Lower leg skin (tissue), 3 donors: ENCODE results near the gene BTBD18.

Experiments
- CTCF ChIP-seq, 3 donors: fragments of 450-650 bp; IDR thresholded peaks; one replicate each; pipeline ENCODE4 v1.5.1; 2016; ENCODE audit warnings: antibody characterized with exemption in 3 of 3, mild to moderate bottlenecking in 3 of 3, moderate library complexity in 2 of 3
- POLR2A ChIP-seq, 2 donors: fragments of 450-650 bp; IDR thresholded peaks; one replicate each; pipeline ENCODE4 v1.6.1; 2016 to 2017; ENCODE audit warnings: antibody characterized with exemption in 2 of 2, mild to moderate bottlenecking in 1 of 2, moderate library complexity in 1 of 2

- no peak for TF ChIP-seq CTCF (IDR thresholded peaks at IDR 0.05)
- no peak for TF ChIP-seq POLR2A (IDR thresholded peaks at IDR 0.05)
Observed at GRCh38 chr11:57735619-57736298, 15.9 kb downstream of the BTBD18 start.
